ENCODE measurements around the gene IFIT2. TPM values are rescaled to one million over a fixed set of nuclear protein-coding genes. Genes with fewer than 3 reads are reported as not detected.

The IFIT2 gene
- polyA plus RNA-seq, 3 donors = 9.7 to 25.2 (median 15.5) TPM

GRCh38 chr10:89297356-89297755 is 4.5 kb upstream of the IFIT2 start:
- peaks cover 0 to 3% (median 1%) of the 10 kb centered on the region in 7 donors for H3K9me3 Mint-ChIP-seq
- no peaks in the 10 kb centered on the region for H3K27me3 ChIP-seq (ENCODE audit: control insufficient read depth in 2 of 2, insufficient read depth in 2 of 2, low read length in 2 of 2)
- 93% methylated on average over 2 of the region's 4 CpGs for WGBS (ENCODE audit: insufficient coverage)
- peak overlapping the region in 1 of 3 experiments; percentile 56 for H3K4me3 ChIP-seq (replicated peaks in 1 of 3; ENCODE audit: low read depth in 2 of 3, low read length in 3 of 3)
- no peaks in the 10 kb centered on the region for H3K36me3 Mint-ChIP-seq
- H3K79me2 ChIP-seq (ENCODE audit: insufficient read depth, low read length) = no peaks in the 10 kb centered on the region
- intact Hi-C loops (cut with micrococcal nuclease) = no loop called here
- H3K27ac Mint-ChIP-seq = peak overlapping the region in 6 of 7 donors; percentile 79 to 97 (median 94)
- H3K4me1 ChIP-seq (ENCODE audit: control insufficient read depth in 1 of 2, insufficient read depth in 2 of 2, low read length in 2 of 2) = peaks cover 58 to 64% of the 10 kb centered on the region in 2 donors
- no peaks in the 10 kb centered on the region for H4K20me1 ChIP-seq (ENCODE audit: insufficient read depth, low read length)
- H3K27me3 Mint-ChIP-seq (ENCODE audit: low read depth in 3 of 3) = peaks cover 0 to 3% (median 0%) of the 10 kb centered on the region in 3 donors
- TF ChIP-seq CTCF (IDR thresholded peaks at IDR 0.05) = no peak
- H3K9me3 ChIP-seq (replicated peaks in 1 of 2; ENCODE audit: control insufficient read depth in 1 of 2, insufficient read depth in 1 of 2, low read length in 2 of 2) = no peaks in the 10 kb centered on the region
- H3K36me3 ChIP-seq (replicated peaks in 1 of 2; ENCODE audit: control insufficient read depth in 1 of 2, insufficient read depth in 2 of 2, low read length in 2 of 2) = no peaks in the 10 kb centered on the region
- H3K4me2 ChIP-seq (replicated peaks; ENCODE audit: extremely low read depth, low read length, poor library complexity, severe bottlenecking) = no peak overlapping the region
- peaks cover 53% of the 10 kb centered on the region for H3K4me1 Mint-ChIP-seq
- peak overlapping the region; percentile 43 to 90 for H3K27ac ChIP-seq (ENCODE audit: low read depth in 1 of 2, low read length in 2 of 2)
- no peak for DNase-seq
- H3K4me3 Mint-ChIP-seq = peak overlapping the region in 1 of 2 donors; percentile 6
- no peak overlapping the region for H3K9ac ChIP-seq (ENCODE audit: insufficient read depth, low read length, poor library complexity, severe bottlenecking)
- H2AFZ ChIP-seq (ENCODE audit: insufficient read depth, low read depth, low read length, poor library complexity, severe bottlenecking) = no peak overlapping the region

GRCh38 chr10:89297791-89298190 is 4.1 kb upstream of the IFIT2 start:
- WGBS (ENCODE audit: insufficient coverage) = 91% methylated on average over 4 of the region's 5 CpGs

More at GRCh38 chr10:89297791-89298190, 4.1 kb upstream of the IFIT2 start:
- Mint-ChIP-seq H3K27ac (peak overlapping the region in 4 of 7 donors; percentile 16 to 95 (median 94)), H3K36me3 (no peaks in the 10 kb centered on the region), H3K27me3 (ENCODE audit: low read depth in 3 of 3) (peaks cover 0 to 3% (median 0%) of the 10 kb centered on the region in 3 donors), H3K4me3 (no peak overlapping the region), H3K9me3 (peaks cover 0 to 2% (median 0%) of the 10 kb centered on the region in 7 donors), H3K4me1 (peaks cover 57% of the 10 kb centered on the region)
- Histone ChIP-seq H3K36me3 (replicated peaks in 1 of 2; ENCODE audit: control insufficient read depth in 1 of 2, insufficient read depth in 2 of 2, low read length in 2 of 2) (no peaks in the 10 kb centered on the region), H4K20me1 (ENCODE audit: insufficient read depth, low read length) (no peaks in the 10 kb centered on the region), H3K9ac (ENCODE audit: insufficient read depth, low read length, poor library complexity, severe bottlenecking) (no peak overlapping the region), H3K4me2 (replicated peaks; ENCODE audit: extremely low read depth, low read length, poor library complexity, severe bottlenecking) (no peak overlapping the region), H3K9me3 (replicated peaks in 1 of 2; ENCODE audit: control insufficient read depth in 1 of 2, insufficient read depth in 1 of 2, low read length in 2 of 2) (no peaks in the 10 kb centered on the region), H3K27ac (ENCODE audit: low read depth in 1 of 2, low read length in 2 of 2) (peak overlapping the region; percentile 43 to 90), H3K4me3 (replicated peaks in 1 of 3; ENCODE audit: low read depth in 2 of 3, low read length in 3 of 3) (no peak overlapping the region), H3K79me2 (ENCODE audit: insufficient read depth, low read length) (peaks cover under 1% of the 10 kb centered on the region), H3K4me1 (ENCODE audit: control insufficient read depth in 1 of 2, insufficient read depth in 2 of 2, low read length in 2 of 2) (peaks cover 62 to 69% of the 10 kb centered on the region in 2 donors), H2AFZ (ENCODE audit: insufficient read depth, low read depth, low read length, poor library complexity, severe bottlenecking) (no peak overlapping the region), H3K27me3 (ENCODE audit: control insufficient read depth in 2 of 2, insufficient read depth in 2 of 2, low read length in 2 of 2) (no peaks in the 10 kb centered on the region)
- no peak for TF ChIP-seq CTCF (IDR thresholded peaks at IDR 0.05)
- DNase-seq = no peak
- intact Hi-C loops (cut with micrococcal nuclease) = no loop called here

Measured in CD14-positive monocyte (primary cell).